Frontal cortex (tissue), 4 donors: ENCODE measurements around the gene LTBP1. TPM values are rescaled to one million over a fixed set of nuclear protein-coding genes. Genes with fewer than 3 reads are reported as not detected.
"Not testable (repeated sequence)": the region's sequence is repeated elsewhere in the genome, so short reads cannot be mapped to it uniquely, and the experiment has no call there.

Experiments
- DNase-seq, 2 donors: peaks; one replicate each; pipeline ENCODE4 v3.0.0; 2012; ENCODE audit warnings: low spot score in 2 of 2
- FAIRE-seq: peaks from 2 replicates; lab custom pipeline; 2012; peaks lifted over from hg19 to GRCh38; lab: Jason Lieb, UNC
- total RNA-seq: library from RNA; depleted of rRNA; stranded (reverse); fragments of >200 nt; gene quantifications from one replicate; pipeline ENCODE4 v1.2.3, GENCODE V29; 2014
- donor health status: control.
- donor health status: control.
- donor health status: control.

LTBP1 gene
- total RNA-seq, 1 donor from 2014 or later: 22.8 TPM

DNA sequence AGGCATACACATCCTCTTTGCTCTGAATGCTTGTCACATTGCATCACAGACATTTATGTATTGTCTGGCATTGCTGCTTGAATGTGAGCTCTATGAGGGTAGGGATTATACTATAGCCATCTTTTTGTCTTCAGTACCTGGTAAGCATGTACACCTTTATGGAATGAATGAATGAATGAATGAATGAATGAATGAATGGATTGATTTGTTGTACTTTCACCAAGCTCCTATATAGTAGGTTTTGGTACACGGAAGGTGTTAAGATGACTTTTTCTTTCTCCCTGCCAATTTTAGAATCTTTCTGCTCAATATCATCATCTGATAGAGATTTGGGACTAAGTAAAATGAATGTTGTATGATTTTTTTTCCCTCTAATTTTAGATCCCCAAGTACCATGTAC, 13.5 kb downstream of the LTBP1 start:
- no peak for FAIRE-seq
- no peak for DNase-seq

DNA sequence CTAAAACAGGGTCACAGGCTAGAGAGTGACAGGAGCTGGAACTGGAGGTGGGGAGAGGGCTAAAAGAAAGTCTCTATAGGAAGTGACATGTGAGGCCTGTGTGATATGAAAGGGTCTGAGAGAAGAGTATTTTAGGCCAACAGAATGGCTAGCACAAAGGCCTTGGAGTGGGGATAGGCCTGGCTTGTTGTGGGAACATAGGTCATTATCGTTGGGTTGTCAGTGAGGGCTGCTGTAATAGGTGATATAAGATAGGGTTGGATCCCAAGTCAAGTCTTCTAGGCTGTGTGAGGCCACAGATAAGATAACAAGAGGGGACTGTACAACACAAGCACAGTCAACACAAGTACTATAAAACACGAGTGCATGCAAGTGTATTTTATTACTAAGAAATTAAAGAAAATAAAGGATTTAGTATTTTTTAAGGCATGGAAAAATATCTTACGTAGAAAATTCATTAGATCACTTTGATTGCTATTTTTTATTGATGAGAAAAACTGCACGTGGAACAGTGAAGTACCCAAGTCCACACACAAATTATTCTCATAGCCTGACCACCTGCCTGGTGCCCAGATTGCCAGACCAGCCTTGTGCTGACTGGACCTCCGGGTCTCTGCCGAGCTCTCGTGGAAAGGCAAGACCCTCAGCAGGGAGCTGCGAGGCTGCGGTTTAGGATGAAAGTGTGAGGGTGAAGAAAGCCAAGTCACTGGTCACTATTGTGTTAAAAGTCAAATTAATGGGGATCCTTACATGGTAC, 14.1 kb downstream of the LTBP1 start:
- FAIRE-seq (no peak), DNase-seq (no peak)

DNA sequence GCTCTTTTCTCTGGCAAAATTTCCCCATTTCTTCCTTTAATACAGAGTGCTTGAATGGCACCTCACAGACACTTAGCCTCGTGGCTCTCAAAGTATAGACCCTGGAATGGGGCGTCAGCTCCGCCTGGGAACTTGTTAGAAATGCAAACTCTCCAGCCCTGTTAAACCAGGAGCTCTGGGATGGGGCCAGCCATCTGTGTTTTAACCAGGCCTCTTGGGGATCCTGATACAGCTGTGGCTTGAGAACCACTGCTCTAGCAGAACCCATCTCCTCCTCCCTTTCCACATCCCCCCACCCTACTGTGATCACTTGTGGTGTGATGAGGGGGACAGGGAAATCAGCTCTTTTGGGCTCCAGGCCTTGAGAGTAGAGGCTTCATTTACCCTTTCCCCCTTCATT, 15.9 kb downstream of the LTBP1 start:
- DNase-seq: no peak
- no peak for FAIRE-seq

DNA sequence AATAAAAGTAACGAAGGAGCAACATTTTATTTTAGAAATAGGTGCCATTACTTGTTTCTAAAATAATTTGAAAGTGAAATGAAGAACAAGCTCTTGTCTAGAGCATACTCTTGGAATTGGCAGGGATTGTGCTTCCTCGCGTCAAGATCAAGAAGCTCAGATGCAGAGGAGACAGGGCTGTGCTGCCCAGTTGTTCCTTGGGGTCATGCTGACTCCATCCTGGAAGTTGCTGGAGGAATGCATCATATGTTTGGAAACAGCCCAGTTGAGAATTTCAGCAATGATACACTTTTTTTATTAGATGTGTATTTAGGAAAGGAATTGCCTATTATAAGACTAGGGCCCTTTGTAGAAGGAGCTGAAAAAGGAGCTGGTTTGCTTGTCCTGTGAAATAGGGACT, 17.2 kb downstream of the LTBP1 start:
- FAIRE-seq (no peak), DNase-seq (no peak)

DNA sequence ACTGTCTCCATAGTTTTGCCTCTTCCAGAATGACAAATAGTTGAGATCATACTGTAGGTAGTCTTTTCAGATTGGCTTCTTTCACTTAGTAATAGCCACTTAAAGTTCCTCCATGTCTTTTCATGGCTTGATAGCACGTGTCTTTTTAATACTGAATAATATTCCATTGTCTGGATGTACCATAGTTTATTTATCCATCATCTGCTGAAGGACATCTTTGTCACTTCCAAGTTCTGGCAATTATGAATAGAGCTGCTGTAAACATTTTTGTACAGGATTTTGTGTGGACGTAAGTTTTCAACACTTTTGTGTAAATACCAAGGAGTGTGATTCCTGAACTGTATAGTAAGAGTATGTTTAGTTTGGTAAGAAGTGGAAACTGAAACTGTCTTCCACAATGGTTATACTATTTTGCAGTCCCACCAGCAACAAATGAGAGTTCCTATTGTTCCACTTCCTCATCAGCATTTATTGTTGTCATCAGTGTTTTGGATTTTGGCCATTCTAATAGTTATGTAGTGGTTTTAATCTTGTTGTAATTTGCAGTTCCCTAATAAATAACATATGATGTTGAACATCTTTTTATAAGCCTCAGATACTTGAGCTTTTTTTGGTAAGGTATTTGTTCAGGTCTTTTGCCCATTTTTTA, 18.9 kb downstream of the LTBP1 start:
- FAIRE-seq (no peak), DNase-seq (no peak)

DNA sequence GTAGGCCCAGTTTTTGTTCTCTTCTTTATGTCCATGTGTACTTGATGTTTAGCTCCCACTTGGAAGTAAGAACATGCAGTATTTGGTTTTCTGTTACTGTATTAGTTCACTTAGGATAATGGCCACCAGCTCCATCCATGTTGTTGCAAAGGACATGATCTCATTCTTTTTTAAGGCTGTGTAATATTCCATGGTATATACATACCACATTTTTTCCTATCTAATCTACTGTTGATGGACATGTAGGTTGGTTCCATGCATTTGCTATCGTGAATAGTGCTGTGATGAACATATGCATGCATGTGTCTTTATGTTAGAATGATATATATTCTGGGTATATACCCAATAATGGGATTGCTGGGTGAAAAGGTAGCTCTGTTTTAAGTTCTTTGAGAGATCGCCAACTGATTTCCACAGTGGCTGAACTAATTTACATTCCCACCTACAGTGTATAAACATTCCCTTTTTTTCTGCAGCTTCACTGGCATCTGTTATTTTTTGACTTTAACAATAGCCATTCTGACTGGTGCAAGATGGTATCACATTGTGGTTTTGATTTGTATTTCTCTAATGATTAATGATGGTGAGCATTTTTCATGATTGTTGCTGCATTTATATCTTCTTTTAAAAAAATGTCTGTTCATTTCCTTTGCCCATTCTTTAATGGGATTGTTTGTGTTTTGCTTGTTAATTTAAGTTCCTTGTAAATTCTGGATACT, 22.9 kb downstream of the LTBP1 start:
- FAIRE-seq (no peak), DNase-seq (no peak)

DNA sequence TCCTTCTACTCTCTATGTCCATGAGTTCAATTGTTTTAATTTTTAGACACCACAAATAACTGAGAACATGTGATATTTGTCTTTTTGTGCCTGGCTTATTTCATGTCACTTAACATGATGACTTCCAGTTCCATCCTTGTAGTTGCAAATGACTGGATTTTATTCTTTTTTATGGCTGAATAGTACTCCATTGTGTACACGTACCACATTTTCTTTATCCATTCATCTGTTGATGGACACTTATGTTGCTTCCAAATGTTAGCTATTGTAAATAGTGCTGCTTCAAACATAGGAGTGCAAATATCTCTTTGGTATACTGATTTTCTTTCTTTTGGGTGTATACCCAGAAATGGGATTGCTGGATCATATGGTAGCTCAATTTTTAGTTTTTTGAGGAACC, 27.0 kb downstream of the LTBP1 start:
- FAIRE-seq, DNase-seq: not testable (repeated sequence)

DNA sequence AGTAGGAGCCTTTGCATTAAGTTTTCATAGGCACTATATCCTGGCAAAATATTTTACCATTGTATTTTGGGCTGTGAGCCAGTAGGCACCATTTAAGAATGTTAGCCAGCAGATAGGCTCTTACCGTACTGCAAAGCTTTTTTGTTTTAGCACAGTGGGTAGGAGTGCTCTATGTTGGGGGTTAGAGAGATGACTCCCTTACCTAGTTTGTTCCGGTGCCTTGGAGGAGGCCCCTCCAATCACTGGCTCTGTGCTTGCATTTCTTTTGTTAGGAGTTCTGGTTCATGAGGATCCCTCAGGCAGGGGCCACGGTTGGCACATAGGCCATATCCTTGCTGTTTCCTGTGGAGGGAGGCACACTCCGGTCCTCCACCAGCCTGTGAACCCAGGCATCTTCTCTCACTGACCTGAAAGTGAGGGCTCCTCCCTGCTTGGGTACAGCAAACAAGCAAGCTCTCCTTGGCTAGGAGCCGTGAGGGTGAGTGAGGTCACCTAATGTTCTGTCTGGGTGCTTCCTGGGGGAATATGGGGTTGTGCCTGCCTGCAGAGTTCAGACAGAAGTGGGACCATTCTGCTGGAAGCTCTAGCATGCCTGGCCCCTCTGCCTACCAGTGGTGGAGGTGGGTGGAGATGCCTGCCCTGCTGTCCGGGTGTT, 29.8 kb downstream of the LTBP1 start:
- FAIRE-seq: no peak
- no peak for DNase-seq

DNA sequence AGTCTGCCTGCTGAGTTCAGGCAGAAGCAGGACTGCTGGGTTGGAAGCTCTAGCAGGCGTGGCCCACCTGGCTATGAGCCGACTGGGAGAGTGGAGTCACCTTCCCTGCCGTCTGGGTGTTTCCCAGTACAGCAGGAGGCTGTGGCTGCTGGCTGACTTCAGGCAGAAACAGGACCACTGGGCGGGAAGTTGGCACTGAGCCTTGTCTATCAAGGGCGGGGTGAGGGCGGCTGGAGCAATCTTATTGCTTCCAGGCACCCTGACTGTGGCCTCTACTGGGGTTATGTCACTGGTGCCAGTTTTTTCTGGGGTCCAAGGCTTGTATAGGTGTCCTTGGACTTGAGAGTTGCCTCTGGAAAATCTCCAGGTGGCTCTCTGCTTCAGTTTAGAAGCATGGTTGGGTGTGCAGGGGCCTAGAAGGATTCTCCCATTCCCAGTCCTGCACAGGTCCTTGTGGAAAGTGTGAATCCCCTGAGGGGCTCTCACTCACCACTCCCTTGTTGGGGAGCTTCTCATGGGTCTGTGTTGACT, 30.5 kb downstream of the LTBP1 start:
- no peak for DNase-seq
- no peak for FAIRE-seq

DNA sequence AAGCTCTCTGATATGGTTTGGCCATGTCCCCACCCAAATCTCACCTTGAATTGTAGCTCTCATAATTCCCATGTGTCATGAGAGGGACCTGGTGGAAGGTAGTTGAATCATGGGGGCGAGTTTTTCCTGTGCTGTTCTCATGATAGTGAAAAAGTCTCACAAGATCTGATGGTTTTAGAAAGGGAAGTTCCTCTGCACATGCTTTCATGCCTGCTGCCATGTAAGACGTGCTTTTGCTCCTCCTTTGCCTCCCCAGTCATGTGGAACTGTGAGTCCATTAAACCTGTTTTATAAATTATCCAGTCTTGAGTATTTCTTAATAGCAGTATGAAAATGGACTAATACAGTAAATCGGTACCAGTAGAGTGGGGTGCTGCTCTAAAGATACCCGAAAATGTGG, 34.9 kb downstream of the LTBP1 start:
- no peak for DNase-seq
- no peak for FAIRE-seq

DNA sequence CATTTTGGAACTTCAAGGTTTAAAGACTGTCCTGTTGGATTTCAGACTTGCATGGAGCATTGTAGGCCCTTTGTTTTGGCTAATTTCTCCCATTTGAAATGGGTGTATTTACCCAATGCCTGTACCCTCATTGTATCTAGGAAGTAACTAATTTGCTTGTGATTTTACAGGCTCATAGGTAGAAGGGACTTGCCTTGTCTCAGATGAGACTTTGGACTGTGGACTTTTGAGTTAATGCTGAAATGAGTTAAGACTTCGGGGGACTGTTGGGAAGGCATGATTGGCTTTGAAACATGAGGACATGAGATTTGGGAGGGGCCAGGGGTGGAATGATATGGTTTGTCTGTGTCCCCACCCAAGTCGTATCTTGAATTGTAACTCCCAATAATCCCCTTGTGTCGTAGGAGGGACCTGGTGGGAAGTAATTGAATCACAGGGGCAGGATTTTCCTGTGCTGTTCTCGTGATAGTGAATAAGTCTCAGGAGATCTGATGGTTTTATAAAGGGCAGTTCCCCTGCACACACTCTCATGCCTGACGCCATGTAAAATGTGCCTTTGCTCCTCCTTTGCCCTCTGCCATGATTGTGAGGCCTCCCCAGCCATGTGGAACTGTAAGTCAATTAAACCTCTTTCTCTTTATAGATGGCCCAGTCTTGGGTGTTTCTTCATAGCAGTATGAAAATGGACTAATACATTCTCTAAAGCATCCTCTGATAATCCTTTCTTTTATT, 36.6 kb downstream of the LTBP1 start:
- DNase-seq, FAIRE-seq: not testable (repeated sequence)

DNA sequence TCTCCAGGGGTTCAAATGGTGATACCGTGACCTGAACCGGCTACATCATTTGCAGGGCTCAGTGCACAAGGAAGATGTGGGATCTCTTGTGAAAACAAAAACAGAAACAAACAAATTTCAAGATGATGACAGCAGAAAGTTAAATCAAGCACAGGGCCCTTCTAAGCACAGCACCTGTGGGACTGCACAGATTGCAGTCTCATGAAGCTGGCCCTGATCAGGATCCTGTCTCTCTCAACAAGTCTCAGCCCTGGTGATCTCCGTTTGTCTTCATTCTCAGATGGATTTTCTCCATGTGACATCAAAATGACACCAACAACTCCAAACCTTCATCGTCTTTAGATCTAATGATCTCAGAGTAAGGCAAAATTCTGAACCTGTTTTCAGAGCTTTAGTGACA, 39.7 kb downstream of the LTBP1 start:
- DNase-seq: no peak
- FAIRE-seq: no peak

DNA sequence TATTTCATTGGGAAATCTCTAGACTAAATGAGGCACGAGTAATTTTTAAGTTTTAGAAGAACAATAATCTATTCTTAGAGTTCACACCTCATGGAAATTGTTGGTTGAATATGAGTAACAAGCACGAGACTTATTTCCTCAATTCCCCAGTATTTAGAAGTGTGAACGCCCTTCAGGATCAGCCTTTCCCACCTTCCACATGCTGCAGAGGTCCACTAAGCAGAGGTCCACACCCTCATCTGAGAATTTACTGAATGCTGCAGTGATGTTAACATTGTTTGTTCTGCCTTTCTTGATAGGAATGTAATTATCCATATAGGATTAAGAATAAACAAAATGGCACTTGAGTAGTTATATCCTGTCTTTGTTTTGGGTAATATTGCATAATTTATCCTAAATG, 41.8 kb downstream of the LTBP1 start:
- FAIRE-seq (no peak), DNase-seq (no peak)

DNA sequence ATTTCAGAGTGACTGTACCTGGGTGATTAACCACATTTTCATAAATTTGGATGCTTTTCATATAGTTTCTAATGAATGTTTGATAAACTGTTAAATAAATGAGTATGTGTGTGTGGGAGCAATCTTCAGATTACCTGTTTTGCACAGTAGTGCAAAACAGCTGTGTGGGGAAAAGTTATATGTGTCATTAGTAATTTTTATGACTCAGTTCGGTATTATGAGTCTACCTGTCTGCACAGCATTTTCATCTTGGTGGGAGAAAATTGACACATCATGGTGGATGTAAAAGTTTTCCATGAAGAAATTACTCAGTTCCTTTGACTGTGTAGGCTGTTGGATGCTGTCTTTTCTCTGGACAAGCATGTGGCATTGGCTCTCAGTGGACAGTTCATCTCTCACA, 43.8 kb downstream of the LTBP1 start:
- FAIRE-seq (no peak), DNase-seq (no peak)

DNA sequence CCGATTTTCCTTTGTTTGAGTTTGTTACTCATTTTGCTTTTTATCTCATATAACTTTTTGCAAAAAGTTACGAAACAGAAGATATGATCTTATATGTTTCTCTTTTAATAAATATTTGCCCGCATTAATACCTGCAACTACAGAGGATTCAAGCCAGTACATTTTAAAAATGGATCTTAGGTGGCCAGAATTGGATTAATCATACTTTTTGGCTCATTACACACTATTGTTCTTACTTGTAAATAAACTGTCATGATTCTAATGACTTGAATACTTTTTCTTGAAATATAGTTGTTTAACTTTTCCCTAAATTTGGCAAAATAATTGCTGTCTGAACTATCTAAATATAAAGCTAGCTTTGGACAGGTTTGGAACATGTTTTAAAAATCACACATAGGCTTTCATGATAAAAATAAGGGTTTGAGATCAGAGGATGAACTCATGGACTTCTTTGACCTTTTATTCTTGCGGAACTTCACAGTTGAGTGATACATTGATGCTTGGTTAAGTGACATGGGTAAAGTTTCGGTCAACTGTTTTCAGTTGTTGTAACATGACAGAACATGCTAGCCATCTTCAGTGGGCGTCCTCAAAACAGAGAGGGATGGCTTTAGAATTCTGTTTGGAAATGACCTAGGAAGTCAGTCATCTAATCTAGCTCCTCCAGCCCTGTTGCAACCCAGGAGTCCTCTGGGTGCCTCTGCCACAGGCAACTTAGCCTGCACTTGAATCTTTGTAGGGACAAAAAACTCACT, 44.5 kb downstream of the LTBP1 start:
- DNase-seq (no peak), FAIRE-seq (no peak)

DNA sequence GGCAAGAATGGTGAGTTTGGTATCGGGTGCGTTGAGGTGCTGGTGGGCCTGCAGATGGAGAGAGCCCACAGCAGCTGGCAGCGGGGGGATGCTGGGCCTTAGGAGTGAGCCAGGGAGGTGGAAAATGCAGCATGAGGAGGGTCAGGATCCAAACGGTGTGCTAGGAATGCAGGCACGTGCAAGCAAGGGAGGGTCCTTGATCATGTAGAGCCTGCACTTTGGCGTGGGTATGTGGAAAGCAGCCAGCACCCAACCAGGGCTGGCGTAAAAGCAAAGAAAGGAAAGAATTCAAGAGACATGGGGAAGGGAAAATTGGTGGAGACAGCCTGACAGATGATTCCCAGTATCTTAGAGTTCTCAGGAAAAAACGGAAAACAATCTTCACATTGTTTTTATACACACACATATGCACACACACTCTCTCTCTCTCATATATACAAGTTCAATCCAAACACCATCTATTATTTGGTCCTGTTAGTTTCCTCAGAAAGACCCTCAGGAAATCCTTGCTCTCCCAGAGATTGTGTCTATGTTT, 46.3 kb downstream of the LTBP1 start:
- DNase-seq (no peak), FAIRE-seq (no peak)

DNA sequence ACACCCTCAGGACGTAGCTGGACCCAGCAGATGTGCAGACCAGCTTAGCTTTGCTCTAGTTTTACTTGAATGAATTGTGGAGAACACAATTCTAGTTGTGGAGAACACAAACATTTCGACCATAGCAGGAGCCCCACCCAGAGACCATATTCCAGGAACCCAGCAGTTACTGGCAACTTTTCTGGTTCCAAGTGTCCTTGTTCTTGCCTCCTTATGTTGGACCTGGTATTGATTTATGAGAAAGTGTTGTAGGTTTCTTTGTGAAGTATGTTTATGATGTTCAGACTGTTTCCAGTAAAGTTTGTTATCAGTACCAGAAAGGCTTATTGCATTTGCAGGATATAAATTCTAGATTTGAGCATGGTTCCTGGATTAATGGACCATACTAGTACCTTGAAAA, 51.0 kb downstream of the LTBP1 start:
- no peak for FAIRE-seq
- no peak for DNase-seq

DNA sequence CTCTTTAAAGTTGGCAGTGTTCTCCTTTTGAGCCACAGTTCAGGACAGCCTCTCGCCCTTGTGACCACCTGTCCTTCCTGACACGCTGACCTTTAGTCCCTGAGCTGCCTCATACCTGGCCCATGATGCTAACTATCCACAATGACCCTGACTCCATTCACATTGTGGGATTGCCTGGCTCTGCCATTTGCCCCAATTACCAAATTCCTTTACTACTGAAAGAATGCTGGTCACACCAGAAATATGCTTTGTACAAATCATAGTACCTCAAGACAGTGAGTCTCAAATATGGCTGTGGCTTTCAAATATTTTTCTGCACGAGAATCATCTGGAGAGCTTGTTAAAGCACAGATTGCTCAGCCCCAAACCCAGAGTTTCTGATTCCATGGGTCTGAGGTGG, 54.2 kb downstream of the LTBP1 start:
- no peak for FAIRE-seq
- DNase-seq: no peak

DNA sequence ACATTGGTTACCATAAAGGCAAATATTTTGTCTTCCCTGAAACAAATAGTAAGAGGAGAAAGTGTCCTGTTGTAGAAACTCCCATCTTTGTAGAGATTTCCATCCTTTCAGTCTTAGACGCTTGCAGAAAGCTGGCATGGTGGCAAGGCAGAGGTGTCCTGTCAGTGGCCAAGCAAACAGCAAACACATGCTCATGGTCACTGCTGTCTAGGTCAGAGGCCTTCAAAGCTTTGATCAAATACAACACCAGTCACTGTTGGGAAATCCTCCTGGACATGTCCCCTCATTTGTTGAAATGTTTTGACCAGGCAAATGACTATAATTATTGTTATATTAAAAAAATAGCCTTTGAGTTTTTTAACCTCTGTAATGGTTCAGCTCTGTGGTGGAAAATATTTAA, 55.1 kb downstream of the LTBP1 start:
- DNase-seq (no peak), FAIRE-seq (no peak)
